RWPE1 (cell line): ENCODE data around the gene RBM4.
"Not testable (repeated sequence)": the region's sequence is repeated elsewhere in the genome, so short reads cannot be mapped to it uniquely, and the experiment has no call there.

ENCODE experiments used
- CTCF ChIA-PET: fragments of 350-600 bp; sonication (Branson Sonifier 250); formaldehyde crosslinking; extraction: SDS; loops from one replicate; lab custom pipeline; 2021; lab: Yijun Ruan, JAX
- POLR2A ChIA-PET: fragments of 400-600 bp; formaldehyde crosslinking; extraction: SDS; loops from one replicate; lab custom pipeline; 2020; ENCODE audit warnings: antibody characterized with exemption; ENCODE audit not compliant: low non-redundant PET; lab: Yijun Ruan, JAX
- DNase-seq: peaks from one replicate; pipeline ENCODE4 v3.0.0; 2012; ENCODE audit warnings: low spot score
- H3K27ac ChIP-seq: fragments of 450-650 bp; 2 replicates; pipeline ENCODE4 v1.5.1; 2017
- CTCF ChIP-seq: fragments of 450-650 bp; conservative IDR thresholded peaks from 2 replicates; pipeline ENCODE4 v1.5.1; 2017; ENCODE audit warnings: low read depth, mild to moderate bottlenecking

RBM4 gene

GRCh38 chr11:66603072-66603471 is 35.4 kb upstream of the RBM4 start:
- ChIA-PET POLR2A (no interaction called here), CTCF (interaction anchor here (0.6 kb wide), 1 partner anchor 36 kb away, joined by 3 read pairs; no protein-coding TSS in a partner anchor)
- peak overlapping the region; percentile 71 for H3K27ac ChIP-seq
- DNase-seq, result no peak
- no peak for TF ChIP-seq CTCF

GRCh38 chr11:66604155-66604554 is 34.3 kb upstream of the RBM4 start:
- no peak for TF ChIP-seq CTCF
- H3K27ac ChIP-seq, result no peak overlapping the region
- DNase-seq, result no peak
- POLR2A ChIA-PET, result no interaction called here
- CTCF ChIA-PET, result no interaction called here

- H3K27ac ChIP-seq, result peak overlapping the region; percentile 91
- DNase-seq, result not testable (repeated sequence)
- ChIA-PET POLR2A (interaction anchor here (0.8 kb wide), 1 partner anchor 10 kb away, joined by 3 read pairs; the partner anchor contains the start of gene RBM14), CTCF (interaction anchor here (0.6 to 0.7 kb wide), 3 partner anchors 16 to 87 kb away, joined by 3 to 10 read pairs (median 4); no protein-coding TSS in a partner anchor)
These were observed 31.9 kb upstream of the RBM4 start for GRCh38 chr11:66606608-66607007.

- DNase-seq, result peak; percentile 27
- H3K27ac ChIP-seq, result peak overlapping the region; percentile 91
These were observed 31.2 kb upstream of the RBM4 start for GRCh38 chr11:66607126-66607834.

GRCh38 chr11:66609721-66610617 is 28.5 kb upstream of the RBM4 start:
- no peak overlapping the region for H3K27ac ChIP-seq
- no peak for TF ChIP-seq CTCF
- ChIA-PET POLR2A (no interaction called here), CTCF (no interaction called here)
- no peak for DNase-seq

More at GRCh38 chr11:66607126-66607834, 31.2 kb upstream of the RBM4 start:
- CTCF ChIA-PET, result interaction anchor here (0.6 to 0.7 kb wide), 2 partner anchors 29 to 87 kb away, joined by 4 to 10 read pairs; no protein-coding TSS in a partner anchor
- POLR2A ChIA-PET, result interaction anchor here (0.5 to 0.7 kb wide), 2 partner anchors 8 to 1638 kb away, joined by 5 to 9 read pairs; no protein-coding TSS in a partner anchor
- no peak for TF ChIP-seq CTCF

- no peak for TF ChIP-seq CTCF
- H3K27ac ChIP-seq, result no peak overlapping the region
- DNase-seq, result no peak
- ChIA-PET CTCF (interaction anchor here (0.6 kb wide), 1 partner anchor 468 kb away, joined by 4 read pairs; no protein-coding TSS in a partner anchor), POLR2A (no interaction called here)
These were observed 26.0 kb upstream of the RBM4 start for GRCh38 chr11:66612458-66612857.
